HG02610 (cell line): Measurements from ENCODE around the gene SCAPER.
"Not testable (repeated sequence)": the region's sequence is repeated elsewhere in the genome, so short reads cannot be mapped to it uniquely, and the experiment has no call there.

Source experiments
- ATAC-seq: cut with Tn5 transposase; IDR thresholded peaks from one replicate; pipeline ENCODE4 v1.9.1; 2021; ENCODE audit warnings: mild to moderate bottlenecking, moderate library complexity; ENCODE audit not compliant: unreplicated experiment

SCAPER gene

DNA sequence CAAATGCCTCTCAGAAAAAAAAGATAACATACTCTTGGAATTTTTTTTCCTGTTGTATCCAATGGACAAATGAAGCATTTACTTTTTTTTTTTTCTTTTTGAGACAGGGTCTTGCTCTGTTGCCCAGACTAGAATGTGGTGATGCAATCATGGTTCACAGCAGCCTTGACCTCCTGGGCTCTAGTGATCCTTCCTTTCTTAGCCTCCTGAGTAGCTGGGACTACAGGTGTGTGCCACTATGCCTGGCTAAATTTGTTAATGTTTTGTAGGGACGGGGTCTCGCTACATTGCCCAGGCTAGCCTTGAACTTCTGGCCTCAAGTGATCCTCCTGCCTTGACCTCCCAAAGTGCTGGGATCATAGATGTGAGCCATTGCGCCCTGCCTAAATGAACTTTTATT lies 401.3 kb downstream of the SCAPER start:
- no peak for ATAC-seq

DNA sequence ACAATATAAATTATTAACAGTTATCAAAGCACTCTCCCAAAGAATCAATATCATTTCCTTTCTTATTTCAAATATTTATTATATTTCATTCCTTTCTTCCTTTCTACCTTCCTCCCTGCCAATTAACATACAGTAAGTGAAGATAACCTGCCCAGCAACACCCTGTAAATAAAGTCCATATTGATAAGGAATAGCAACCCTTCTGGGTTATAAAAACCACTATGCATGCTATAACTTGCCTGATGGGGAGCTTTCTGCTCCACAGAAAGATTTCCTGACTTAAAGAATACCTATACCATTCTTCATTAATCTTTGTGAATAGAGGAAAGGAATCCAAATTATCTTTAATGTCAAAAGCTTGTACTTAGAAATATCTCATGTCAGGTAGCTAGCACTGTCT lies 402.0 kb downstream of the SCAPER start:
- ATAC-seq: no peak

DNA sequence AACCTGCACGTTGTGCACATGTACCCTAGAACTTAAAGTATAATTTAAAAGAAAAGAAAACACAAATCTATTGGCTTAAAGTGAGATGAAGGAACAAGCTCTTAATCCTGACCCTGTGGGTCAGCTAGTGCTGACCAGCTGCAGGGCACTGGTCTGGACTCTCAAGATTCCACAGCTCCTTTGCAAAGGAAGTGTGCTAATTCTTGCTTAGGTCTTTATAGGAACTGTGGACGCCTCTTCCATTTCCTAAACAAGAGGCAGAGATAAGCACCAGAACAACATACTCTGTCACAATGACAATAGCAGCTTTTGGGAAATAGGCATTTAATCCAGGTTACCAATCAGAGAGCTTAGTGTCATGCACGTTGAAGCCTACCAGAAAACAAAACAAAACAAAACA lies 402.5 kb downstream of the SCAPER start:
- ATAC-seq: no peak

DNA sequence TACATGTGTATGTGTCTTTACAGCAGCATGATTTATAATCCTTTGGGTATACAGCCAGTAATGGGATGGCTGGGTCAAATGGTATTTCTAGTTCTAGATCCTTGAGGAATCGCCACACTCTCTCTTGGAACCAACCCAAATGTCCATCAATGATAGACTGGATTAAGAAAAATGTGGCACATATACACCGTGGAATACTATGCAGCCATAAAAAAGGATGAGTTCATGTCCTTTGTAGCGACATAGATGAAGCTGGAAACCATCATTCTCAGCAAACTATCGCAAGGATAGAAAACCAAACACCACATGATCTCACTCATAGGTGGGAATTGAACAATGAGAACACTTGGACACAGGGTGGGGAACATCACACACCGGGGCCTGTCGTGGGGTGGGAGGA lies 403.0 kb downstream of the SCAPER start:
- ATAC-seq: not testable (repeated sequence)

DNA sequence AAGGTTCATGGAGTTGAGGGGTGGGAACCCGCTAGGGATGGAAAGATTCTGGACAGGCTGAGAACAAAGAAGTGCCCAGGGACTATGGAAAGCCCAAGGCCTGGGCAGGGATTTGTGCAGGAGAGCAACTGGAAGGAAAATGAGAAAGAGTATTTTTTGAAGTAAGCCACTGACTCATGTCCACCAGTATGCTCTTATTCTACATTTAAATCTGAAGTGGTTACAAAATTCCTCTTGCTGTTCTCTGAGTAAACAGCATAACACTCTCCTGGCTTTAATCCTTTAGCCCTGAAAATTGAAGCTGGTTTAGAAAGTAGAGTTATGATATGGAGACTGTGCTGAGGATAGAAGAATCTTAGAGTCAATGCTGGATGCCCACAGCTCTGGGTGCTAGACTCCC lies 403.4 kb downstream of the SCAPER start:
- no peak for ATAC-seq

DNA sequence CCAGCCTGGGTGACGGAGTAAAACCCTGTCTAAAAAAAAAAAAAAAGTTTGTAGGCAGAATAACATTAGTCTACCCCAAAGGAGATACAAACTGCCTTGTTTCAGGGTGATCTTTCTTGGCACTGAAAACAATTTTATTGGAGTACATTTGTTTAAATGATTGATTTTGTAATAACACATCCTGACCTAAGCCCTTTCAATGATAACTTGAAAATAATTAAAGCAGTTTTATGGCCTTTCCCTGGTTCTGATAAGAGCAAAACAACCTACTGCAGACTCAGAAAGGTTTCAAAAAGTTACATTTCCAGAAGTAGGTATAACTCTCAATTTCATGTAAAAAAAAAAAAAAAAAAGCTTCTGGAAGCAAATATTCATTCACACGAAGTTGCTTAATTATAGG lies 404.1 kb downstream of the SCAPER start:
- no peak for ATAC-seq

DNA sequence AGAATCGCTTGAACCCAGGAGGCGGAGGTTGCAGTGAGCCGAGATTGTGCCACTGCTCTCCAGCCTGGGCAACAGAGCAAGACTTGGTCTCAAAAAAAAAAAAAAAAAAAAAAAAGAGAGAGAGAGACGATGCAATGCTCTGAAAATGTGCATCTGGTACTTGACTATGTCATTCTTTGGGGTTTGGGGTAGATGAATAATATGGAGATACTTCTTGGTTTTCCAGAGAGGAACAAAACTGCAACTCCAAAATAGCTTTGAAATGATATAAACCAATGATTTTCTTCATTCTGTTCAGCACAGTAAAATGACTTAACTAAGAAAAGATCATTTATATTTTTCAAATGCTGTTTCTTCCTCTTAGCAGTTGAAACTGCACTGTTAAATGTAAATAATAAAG lies 409.7 kb downstream of the SCAPER start:
- ATAC-seq: no peak

DNA sequence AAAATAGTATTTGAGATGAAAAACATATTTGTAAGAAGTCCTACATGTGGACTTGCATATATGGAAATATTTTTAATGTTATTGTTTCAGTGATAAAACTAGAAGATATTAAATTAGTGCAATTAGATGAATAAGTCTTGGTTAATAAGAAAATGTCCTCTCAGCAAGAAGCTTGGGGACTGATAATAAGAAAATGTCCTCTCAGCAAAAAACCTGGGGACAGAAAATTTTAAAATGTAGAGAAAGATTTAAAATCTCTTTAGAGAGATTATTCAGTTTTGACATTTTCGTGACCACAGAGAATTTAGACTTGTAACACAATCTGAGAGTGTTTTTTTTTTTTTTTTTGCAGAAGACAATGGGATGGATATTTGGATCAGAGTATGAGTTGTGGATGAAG lies 412.6 kb downstream of the SCAPER start:
- ATAC-seq: no peak

DNA sequence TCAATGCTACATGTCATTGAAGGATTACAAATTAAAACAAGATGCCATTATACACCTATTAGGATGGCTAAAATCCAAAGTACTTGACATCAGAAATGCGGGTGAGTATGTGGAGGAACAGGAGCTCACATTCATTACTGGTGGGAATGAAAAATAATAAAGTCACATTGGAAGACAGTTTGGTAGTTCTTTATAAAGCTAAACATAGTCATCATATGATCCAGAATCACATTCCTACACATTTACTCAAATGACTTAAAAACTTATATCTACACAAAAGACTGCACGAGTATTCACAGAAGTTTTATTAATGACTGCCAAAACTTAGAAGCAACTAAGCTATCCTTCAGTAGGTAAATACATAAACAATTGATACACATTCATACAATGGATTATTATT lies 421.4 kb downstream of the SCAPER start:
- ATAC-seq: no peak

DNA sequence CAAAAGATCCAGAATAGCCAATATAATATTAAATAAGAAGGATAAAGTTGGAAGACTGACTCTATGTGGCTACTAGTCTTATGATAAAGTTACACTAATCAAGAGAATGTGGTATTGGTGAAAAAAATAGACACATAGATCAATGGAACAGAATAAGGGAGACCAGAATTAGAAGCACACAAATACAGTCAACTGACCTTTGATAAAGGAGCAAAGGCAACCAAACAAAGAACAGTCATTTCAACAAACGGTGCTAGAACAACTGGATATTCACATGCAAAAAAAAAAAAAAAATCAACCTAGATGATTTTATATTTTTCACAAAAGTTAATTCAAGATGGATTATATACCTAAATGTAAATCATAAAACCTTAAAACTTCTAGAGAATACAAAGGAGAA lies 422.1 kb downstream of the SCAPER start:
- no peak for ATAC-seq

DNA sequence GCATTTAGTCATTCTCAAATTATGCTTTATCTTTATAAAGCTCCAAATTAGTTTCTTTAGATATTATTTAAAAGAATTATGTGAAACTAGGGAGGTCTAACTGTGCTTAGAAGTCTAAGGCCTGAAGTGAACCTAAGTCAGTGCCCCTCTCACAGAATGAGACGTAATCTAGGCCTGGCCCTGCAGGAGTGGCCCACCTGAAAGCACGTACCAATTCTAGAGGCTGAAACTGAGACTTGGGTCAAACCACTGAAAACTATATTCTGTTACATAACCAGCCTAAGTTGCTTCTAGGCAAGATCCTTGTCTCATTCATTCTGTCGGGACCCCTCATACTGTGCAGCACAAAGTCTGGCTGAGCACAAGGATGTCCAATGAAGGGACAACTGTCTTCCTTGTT lies 424.9 kb downstream of the SCAPER start:
- ATAC-seq: no peak

DNA sequence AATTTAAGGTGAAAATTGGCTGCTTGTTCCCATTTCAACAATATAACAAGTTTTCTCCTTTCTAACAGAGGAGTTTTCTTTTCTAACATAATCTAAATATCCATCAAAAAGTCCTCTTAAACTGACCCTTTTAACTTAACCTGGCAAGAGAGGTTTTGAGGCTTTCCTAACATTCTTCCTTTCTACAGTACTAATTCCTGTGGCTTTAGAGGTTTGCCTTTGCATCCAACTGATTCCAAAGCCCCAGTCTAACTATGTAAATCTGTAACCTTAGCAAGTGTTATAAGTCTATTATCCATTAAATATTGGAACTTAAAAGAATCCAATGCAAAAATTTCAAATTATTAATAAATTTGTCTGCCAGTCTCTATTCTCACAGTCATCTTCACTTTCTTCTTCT lies 434.4 kb downstream of the SCAPER start:
- no peak for ATAC-seq

DNA sequence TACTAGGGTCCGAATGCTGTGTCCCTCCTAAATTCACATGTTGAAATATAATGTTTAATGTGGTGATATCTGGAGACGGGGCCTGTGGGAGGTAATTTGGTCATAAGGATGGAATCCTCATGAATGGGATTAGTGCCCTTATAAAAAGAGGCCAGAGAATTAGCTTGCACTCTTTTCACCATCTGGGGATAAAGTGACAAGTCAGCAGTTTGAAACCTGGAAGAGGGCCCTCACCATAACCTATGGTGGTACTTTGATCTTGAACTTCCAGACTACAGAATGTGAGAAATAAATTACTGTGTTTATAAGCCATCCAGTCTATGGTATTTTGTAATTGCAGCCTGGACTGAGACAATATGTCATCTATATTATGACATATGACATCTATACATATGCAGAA lies 436.4 kb downstream of the SCAPER start:
- ATAC-seq: no peak

DNA sequence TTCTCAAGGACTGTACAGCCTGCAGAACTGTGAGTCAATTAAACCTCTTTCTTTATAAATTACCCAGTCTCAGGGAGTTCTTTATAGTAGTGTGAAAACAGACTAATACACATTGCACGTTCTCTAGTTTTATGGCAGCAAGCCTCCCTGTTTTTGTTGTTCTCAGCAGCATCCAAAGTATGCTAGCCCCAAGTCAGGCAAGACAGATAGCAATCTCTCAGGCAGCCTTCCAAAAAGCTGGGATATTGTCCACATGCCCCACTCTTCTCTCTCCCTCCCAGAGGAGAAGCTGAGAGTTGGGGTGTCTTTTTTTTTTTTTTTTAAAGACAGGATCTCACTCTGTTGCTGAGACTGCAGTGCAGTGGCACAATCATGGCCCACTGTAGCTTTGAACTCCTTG lies 438.0 kb downstream of the SCAPER start:
- ATAC-seq: no peak

DNA sequence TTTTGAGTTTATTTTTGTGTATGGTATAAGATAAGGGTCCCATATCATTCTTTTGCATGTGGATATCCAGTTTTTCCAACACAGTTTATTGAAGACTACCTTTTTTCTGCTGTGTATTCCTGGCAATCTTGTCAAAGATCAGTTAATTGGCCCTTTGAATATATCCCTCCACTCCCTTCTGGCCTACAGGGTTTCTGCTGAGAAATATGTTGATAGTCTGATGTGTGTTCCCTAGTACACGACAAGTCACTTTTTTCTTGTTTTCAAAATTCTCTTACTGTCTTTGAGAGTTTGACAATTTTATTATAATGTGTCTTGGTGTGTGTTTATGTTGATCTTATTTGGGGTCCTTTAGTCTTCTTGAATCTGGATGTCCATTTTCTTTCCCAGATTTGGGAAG lies 439.4 kb downstream of the SCAPER start:
- ATAC-seq: no peak

DNA sequence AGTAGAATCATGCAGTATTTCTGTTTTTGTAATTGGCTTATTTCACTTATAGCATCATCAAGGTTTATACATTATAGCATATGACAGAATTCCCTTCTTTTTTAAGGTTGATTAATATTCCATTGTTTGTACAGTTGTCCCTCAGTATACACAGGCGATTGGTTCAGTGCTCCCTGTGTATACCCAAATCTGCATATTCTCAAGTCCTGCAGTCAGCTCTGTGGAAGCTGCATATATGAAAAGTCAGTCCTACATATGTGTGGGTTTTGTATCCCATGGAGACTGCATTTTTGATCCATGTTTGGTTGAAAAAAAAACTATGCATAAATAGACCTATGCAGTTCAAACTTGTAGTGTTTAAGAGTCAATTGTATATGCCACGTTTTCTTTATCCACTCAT lies 440.9 kb downstream of the SCAPER start:
- ATAC-seq: no peak

DNA sequence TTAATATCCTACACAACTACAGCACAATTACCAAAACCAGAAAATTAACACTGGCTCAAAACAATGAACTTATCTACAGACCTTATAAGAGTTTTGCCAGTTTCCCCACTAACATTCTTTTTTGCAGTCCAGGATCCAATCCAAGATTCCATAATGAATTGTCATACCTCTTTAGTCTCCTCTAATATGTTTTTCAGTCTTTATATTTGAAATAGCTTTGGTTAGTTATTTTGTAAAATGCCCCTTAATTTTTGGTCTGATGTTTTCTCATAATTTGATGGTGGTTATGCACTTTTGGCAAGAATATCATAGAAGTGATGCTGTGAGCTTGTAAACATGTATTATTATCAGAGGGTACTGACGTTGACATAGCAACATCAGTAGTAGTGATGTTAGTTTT lies 444.3 kb downstream of the SCAPER start:
- ATAC-seq: no peak

DNA sequence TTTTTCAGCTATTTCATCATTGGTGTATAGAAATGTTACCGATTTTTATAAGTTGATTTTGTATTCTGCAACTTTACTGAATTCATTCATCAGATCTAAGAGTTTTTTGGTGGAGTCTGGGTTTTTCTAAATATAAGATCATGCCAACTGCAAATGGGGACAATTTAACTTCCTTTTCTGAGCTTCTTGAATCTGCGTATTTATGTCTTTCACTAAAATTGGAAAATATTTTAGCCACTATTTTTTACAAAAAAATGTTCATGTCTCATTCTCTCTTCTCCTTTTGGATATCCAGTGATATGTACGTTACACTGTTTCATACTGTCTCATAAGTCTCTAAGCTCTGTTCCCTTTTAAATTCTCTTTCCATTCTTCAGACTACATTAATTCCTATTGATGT lies 444.8 kb downstream of the SCAPER start:
- ATAC-seq: no peak

DNA sequence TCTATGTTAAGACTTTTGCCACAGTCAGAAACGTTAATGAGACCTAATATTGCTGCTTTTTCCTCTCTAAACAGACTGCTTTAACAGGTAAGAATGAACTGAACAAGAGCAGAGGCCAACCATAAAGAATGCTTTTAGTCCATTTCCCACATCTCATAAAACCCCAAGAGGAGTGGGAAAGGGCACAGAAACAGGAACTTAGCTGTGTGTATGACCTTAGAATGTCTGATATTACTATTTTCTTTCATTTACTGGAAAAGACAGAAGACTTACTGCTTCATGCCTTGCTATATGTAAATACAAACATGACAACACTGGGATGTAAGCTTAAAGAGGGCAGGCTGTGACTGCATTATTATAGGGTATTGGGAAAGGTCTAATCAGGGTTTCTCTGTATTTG lies 453.6 kb downstream of the SCAPER start:
- no peak for ATAC-seq

DNA sequence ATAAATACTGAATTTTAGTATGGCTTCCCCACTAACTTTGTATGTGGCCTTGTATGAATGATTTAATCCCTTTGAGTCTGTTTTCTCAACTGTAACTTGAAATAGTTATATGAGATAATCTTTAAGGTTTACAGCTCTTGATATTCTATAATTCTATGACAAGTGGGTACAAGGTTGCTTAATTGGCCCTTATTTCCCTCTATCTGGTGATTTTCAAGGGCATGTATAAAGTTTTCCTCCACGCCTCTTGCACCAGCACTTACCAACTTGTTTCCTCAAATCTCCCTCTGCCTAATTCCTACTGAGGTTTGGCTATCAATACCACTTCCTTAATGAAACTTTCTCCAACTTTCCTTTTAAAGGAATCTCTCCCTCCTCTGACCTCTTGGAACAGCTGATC lies 455.7 kb downstream of the SCAPER start:
- no peak for ATAC-seq

DNA sequence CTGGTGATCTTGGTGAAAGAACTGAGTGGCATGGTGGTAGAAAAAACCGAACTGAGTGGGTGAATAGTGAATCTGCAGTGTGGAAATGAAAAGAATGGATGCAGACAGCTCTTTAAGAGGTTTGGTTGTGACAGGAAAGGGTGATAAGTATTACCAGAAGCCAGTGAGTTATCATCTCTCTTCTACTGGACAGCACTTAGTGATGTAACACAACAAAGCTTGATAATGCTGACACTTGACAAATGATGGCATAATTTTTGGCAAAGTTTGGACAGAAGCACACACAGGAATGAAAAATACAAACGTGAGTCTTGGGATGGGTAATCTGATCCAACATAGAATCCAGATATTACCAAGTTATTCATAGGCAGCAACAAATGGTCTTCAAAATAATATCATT lies 456.4 kb downstream of the SCAPER start:
- no peak for ATAC-seq

DNA sequence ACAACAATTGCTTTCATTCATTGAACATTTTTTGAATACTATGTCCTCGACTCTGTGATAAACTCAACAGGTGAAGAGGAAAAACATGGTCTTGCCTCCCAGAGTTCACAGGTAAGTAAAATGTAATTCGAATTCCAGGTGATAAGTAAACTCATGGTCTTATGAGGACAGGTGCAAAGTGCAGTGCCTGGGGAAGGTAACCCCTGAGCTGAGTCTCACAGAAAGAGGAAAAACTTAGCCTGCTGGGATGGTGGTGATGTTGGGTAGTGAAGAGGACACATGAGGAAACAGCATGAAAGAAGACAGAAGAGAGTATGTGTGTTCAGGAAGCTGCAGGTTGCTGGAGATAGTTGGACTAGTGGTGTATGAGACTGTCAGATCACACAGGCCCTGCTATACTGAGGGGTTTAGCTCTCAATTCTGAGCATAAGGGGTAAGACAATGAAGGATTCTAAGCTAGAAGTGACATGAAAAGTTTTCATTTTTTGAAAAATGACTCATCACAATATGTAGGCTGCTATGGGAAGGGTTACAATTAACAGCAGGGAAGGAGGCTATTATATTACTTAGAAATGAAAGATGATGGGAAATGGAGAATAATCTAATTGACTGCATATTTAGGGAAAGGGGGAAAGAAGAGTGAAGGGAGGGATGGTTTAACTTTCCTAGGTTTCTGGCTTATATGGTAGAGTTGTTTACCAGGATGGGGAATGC lies 457.3 kb downstream of the SCAPER start:
- no peak for ATAC-seq

DNA sequence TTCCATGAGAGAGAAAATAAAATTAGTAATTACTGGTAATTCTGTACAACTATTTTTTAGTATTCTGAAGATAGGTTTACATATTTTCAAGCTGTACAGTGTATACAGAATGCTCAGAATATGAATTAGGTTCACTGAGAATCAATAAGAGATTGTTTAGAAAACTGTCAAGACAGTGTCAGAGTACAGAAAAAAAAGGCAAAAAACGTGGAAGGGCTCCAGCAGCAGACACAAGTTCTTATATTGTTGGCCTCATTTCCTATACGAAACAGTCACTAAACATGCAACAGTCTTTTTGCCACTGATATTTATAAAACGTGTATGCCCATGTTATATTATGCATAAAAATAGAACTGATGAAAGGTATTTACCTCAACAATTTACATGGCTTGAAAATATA lies 464.7 kb downstream of the SCAPER start:
- no peak for ATAC-seq
